ENCODE measurements around the gene CHIC2.

- TF ChIP-seq GATA3 (IDR thresholded peaks at IDR 0.05; ENCODE audit: low read depth, low read length) (no peak), GATA2 (IDR thresholded peaks at IDR 0.05; ENCODE audit: low read depth, low read length) (no peak)
Measured at GRCh38 chr4:54017308-54017707, 47.1 kb downstream of the CHIC2 start.

Measured in SH-SY5Y (cell line).